HG03159 (cell line): ENCODE results near the gene SDK2.

ENCODE experiments used
- ATAC-seq: cut with Tn5 transposase; IDR thresholded peaks from one replicate; pipeline ENCODE4 v1.9.1; 2021; ENCODE audit warnings: mild to moderate bottlenecking, moderate library complexity; ENCODE audit not compliant: unreplicated experiment

Gene SDK2

GRCh38 chr17:73350864-73351263 is 293.4 kb downstream of the SDK2 start:
- no peak for ATAC-seq

DNA sequence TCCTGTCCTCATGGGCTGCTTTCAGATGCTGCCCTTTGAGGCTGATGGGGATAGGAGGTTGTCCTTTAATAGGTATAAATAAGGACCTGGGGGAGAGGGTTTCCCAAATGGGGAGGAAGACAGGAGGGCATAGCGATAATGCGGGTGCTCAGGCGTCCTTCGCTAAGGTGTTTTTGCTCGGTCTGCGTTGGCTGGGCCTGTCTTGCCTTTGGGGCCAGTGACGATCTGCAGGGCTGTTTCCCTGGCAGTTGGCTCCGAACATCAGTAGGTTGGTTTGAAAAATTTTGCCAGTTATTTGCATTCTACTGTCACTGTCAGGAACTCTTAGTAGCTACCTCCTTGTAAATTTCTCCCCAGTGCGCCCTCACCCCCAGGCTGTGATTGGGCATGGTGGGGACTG is 294.6 kb downstream of the SDK2 start:
- no peak for ATAC-seq

- no peak for ATAC-seq
Measured at GRCh38 chr17:73349138-73349537, 295.1 kb downstream of the SDK2 start.

GRCh38 chr17:73348829-73349095 is 295.5 kb downstream of the SDK2 start:
- no peak for ATAC-seq

GRCh38 chr17:73348018-73348828 is 296.0 kb downstream of the SDK2 start:
- no peak for ATAC-seq

DNA sequence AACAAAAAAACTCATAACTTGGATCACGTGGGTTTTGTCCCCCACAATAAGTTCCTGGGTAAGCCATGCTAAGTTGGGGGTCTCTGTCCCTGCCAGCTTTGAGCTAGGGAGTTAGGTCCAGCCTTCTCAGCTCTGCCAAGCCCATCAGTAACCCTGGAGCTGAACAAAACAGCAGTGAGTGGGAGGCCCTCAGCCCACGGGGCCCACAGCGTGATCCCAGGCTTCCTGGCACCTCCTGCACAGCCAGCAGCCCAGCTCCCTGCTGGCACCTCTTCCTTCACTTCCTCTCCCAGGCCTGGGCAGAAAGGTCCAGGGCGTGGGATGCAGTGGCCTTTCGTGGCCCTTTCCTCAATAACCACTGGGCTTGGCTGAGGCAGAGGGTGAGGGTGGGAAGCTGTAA is 296.9 kb downstream of the SDK2 start:
- no peak for ATAC-seq

- ATAC-seq, result no peak
Measured at GRCh38 chr17:73346501-73347162, 297.6 kb downstream of the SDK2 start.

DNA sequence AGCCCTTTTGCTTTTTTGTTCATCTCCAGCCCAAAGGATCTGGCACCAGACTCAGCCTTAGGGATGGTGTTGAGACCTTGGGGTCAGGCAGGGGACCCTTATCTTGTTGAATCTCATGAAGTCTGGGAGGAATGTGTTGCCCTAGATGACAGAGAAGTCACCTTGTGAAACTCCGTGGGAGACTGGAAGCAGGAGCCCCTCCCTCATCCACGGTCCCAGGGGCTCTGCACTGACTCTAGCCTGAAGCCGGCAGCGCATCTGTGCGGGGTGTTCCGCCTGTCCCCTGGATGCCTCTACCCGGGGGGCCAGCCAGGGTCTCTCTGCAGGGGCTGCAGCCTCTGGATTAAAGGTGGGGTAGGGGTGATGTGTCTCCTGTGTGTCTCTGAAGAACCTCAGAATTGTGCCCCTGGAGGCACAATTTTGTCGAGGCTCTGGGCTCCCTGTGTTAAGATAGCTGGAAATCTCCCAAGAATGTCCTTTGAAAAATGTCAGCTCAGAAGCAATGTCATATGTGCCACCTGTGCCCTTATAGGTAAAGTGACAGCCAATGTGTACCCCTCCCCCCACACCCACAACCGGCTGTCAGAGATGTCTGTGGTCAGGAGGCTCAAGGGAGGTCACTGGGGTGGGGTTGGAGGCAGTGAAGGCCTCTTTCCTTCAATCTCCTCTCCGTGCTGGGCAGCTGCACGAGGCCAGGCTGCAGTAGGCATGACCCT is 300.3 kb downstream of the SDK2 start:
- ATAC-seq, result no peak

DNA sequence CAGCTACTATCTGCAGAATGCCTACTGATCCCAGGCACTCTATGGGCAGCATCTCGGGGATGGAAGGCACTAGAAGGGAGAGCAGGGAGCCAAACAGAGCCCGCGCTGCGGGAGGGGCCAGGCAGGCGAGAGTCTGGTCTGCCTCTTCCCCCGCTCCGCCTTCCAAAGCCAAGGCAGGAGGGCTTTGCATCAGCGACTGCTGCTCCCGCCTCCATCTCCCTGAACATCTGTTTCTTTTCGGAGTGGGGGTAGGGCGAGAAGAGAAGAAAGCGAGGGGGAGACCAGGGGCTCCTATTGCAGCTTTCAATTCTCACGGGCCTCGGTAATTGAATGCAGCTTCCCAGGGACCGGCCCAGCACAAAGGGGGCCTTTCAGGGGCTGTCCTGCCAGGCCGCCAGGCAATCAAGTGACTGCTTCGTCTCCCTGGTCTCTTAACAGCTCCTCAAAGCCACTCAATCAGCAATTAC is 301.0 kb downstream of the SDK2 start:
- no peak for ATAC-seq

DNA sequence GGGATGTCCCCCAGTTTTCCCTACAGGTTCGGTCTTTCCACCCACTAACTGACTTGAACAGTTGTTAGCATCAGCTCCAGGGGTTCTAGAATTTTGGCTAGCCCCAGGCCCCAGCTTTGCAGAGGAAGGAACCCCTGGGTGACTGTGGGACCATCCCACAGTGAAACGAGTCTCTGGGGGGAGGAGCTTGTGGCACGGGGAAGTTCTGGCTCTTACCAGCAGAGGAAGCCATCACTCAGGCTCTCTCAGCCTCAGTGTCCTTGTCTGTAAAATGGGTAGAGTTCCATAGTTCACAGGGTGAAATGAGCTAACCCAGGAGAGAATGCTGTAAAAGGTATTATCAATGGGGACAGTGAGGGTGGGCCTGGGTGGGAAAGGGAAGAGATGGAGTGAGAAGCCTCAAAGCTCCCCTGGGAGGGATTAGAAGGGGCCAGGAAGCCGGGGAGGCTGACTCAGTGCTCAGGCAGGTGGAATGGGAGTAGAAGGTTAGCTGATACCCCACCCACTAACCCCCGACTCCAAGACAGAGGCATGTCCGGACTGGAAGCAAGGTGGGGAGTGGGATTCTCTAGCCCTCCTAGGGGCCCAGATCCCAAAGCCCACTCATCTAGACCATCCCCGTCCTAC is 301.6 kb downstream of the SDK2 start:
- no peak for ATAC-seq

DNA sequence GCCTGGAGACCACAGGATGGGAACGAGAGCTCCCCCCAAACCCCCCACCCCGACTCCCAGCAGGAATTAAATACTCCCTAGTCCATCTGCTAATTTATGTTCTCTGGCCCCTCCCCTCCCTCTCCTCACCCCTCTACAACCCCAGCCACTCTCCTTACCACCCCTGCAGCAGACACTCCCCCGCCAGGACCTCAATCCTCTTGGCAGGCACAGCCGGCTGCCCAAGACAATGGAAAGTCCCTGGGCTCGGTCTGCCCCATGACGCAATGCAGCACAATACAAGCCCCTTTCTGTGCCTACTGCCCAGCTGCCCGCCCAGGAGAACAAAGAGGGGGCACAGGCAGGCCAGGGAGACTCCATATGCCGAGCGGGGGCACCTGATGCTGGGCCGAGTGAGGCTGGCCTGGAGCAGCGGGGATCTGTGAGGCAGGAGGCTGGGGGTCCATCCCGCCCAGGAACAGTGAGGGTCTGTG is 302.2 kb downstream of the SDK2 start:
- no peak for ATAC-seq

DNA sequence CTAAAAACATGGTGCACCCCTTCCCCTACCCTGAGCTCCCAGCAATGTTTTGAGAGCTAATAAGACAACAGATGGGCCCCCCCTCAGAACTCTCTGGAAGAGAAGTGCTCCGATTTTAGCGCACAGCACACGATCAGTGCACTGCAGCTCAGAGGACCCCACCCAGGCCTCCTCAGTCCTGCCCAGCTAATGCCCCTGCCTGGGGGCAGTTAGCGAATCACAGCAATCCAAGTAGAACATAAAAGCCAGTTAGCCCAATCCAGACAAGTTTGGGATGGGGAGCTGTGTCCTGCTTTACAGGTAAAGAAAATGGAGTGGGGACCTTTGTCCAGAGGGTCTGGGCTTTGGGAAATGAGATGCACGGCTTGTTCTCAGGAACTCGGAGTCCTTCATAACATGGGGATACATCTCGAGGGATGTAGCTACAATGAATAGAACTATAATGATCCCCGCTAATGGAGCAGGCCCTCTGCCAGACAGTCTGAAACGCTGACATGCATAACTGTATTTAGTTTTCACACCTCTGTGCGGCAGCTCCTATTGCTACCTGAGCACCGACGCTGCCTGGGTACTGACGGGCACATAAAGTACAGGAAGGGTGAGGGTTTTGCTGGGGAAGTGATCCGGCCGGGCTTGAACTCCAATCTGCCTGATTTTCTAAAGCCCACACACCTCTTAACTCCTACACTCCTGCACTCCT is 302.7 kb downstream of the SDK2 start:
- no peak for ATAC-seq

DNA sequence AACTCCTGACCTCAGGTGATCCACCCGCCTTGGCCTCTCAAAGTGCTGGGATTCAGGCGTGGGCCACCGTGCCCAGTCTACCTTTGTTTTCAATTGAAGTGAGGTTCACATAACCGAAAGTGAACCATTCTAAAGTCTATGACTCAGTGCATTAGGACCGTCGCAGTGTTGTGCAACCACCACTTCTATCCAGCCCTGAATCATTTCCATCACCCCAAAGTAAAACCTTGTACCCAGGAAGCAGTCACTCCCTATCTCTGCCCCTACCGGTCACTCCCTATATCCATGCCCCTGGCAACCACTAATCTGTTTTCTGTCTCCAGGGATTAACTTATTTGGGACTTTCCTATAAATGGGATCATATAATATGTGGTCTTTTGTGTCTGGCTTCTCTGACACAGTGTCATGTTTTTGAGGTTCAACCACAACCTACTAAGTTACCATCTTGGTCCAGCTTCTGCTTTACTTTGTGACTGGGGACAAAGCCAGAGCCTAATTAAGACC is 304.1 kb downstream of the SDK2 start:
- ATAC-seq, result no peak

DNA sequence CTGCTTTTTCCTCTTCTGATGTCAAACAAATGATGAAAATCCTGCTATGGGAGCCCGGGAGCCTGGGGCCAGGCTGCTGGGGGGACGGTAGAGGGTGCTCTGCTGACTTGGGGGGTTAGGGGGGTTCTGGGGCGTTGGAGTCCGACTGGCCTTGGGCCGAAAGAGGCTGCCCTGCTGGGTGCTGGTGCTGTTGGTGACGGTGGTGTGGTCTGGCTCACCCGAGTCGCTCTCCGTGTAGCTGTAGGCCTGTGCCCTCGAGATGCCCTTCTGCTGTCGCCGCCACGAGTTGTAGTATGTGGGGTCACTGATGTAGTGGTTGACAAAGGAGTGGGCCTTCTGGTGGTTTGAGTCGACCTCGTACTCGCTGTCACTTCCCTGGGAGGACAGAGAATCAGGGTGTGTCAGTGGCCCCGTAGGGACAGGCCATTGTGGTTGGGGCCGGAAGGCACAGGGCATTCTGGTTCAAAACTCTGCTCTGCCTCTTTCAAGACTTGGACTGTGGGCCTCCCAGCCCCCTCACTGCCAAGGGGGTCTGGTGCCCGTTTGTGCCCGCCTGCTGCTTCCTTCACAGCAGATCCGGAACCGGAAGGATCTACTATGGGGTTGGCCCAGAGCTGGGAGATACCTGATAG is 305.6 kb downstream of the SDK2 start:
- ATAC-seq, result no peak

DNA sequence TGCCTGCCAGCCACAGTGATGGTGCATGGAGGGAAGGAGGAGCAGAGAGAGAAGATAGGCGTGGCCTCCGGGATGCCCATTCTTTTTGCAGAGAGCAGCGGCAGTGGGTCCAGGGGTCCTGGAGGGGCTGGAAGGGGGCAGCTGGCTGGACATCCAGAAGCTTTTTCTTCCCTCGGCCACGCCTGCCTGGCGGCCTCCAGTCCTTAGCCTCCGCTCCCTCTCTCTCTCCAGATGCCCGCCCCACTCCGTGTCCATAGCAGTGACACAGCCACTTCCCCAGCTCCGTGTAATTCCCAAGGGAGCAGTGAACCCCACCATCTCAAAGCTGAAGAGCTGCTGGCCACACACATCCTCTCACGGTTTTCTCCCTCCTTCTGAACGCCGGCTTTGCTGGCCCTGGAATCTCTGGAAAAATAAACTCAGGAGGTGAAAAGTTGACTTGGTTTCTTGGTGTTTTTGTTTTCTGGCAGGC is 306.2 kb downstream of the SDK2 start:
- ATAC-seq, result no peak

GRCh38 chr17:73337330-73337710 is 306.9 kb downstream of the SDK2 start:
- no peak for ATAC-seq

- ATAC-seq, result no peak
Measured at GRCh38 chr17:73336408-73337329, 307.6 kb downstream of the SDK2 start.

DNA sequence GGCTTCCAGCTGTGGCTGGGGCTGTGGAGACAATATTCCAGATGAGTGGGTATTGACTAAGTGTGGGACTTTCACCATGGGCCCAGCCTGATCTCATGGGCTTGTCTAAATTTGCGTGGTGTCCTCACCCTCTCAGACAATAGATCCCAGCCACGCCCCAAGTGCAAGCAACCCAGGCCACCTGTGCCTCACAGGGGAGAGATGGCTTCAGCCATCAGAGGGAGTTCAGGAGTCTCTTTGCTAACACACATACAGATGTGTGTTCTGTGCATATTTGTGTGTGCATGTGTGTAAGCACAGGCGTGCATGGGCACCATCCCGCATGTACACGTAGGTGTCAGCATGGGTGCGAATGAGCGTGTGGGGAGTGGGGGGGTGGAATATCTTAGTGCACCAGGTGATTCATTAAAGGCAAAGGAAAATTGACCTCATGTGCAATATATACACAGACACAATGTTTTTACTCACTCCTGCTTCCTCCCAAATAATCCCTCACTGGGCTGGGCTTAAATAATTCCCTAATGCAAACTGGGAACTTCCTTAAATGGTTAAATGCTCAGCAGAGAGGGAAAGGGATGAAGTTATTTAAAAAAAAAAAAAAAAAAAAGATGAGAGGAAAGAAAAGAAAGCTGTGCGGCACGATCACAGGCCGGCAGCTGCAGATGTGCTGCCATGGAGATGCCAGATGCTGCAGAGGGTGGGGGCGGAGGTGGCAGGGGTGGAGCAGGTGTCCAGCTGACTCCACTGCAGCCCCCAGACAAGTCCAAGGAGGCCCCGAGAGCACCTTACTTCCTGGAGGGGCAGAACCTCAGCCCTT is 308.4 kb downstream of the SDK2 start:
- ATAC-seq, result no peak
